DOHH2 (cell line): ENCODE data around the gene BLNK.

Experiments
- EZH2phosphoT487 ChIP-seq: fragments of 200-600 bp; sonication (generic); IDR thresholded peaks from 2 replicates; pipeline ENCODE4 v1.6.1; 2017; ENCODE audit warnings: borderline replicate concordance, mild to moderate bottlenecking, antibody characterized with exemption, low read length, moderate library complexity, mixed read lengths
- TF ChIP-seq, protein P1 (sequence below): fragments of 200-600 bp; sonication (generic); IDR thresholded peaks from one replicate; pipeline ENCODE4 v1.5.1; 2014; ENCODE audit warnings: antibody characterized with exemption, mild to moderate bottlenecking, low read depth, low read length; ENCODE audit not compliant: poor library complexity, severe bottlenecking

DNA sequence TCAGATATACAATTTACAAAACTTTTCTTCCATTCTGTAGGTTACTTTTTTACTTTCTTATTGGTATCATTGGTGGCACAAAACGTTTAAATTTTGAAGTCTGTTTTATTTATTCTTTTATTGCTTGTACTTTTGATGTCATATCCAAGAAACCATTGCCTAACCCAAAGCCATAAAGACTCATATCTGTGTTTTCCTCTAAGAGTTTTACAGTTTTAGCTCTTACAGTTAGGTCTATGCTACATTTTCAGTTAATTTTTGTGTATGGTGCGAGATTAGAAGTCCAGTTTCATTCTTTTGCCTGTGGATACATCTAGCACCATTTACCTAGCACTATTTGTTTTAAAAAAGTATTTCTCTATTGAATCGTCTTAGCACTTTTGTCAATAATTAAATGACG, 53.7 kb downstream of the BLNK start:
- TF ChIP-seq, protein P1, sequence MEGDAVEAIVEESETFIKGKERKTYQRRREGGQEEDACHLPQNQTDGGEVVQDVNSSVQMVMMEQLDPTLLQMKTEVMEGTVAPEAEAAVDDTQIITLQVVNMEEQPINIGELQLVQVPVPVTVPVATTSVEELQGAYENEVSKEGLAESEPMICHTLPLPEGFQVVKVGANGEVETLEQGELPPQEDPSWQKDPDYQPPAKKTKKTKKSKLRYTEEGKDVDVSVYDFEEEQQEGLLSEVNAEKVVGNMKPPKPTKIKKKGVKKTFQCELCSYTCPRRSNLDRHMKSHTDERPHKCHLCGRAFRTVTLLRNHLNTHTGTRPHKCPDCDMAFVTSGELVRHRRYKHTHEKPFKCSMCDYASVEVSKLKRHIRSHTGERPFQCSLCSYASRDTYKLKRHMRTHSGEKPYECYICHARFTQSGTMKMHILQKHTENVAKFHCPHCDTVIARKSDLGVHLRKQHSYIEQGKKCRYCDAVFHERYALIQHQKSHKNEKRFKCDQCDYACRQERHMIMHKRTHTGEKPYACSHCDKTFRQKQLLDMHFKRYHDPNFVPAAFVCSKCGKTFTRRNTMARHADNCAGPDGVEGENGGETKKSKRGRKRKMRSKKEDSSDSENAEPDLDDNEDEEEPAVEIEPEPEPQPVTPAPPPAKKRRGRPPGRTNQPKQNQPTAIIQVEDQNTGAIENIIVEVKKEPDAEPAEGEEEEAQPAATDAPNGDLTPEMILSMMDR, result no peak
- TF ChIP-seq EZH2phosphoT487, result no peak
